HG02678 (cell line): ENCODE results near the gene DRD4.
"Not testable (repeated sequence)": the region's sequence is repeated elsewhere in the genome, so short reads cannot be mapped to it uniquely, and the experiment has no call there.

Source experiments
- ATAC-seq: cut with Tn5 transposase; IDR thresholded peaks from one replicate; pipeline ENCODE4 v1.9.1; 2021; ENCODE audit warnings: mild to moderate bottlenecking, moderate library complexity; ENCODE audit not compliant: unreplicated experiment

Gene DRD4

DNA sequence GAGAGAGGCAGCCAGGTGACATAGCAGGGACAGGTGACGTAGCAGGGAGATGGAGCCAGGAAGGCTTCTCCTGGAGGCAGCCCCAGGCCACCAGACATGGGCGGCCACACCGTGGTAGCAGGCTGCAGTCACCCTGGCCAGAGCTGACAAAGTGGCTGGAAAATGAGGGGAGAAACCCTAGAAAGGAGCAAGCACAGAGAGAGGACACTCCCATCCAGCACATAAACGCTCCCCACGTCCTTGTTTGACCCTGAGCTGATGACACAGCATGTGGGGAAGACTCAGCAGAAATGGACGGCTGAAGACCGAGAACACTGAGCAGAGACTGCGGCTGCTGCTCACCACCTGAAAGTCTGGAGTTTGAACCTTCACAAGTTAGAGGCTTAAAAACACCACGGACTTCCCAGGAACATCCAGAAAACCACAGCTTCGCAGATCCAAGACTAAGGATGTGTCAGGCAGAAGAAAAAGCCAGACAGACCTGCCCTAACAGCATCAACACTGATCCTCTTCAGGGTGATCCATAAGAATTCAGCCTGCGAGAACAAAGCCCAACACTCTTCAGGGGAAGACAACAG lies 28.7 kb downstream of the DRD4 start:
- ATAC-seq, result no peak

DNA sequence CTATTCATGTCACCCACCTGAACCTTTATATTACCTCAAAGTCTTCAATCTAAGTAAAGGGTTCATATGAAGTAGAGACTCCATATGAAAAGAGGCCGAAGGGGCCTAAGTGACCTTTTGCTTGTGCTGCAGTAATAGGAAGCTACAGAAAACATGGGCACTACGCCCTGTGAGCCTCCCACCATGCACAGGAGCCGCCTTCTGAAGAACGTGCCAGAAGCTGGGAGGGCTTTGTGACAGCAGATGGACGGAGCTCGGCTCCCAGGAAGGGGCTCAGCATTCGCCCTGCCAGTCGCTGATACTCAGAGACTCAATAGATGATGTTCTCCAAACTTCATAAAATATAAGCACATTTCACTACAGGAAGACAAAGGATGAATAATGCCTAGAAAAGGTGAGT lies 36.8 kb downstream of the DRD4 start:
- no peak for ATAC-seq

DNA sequence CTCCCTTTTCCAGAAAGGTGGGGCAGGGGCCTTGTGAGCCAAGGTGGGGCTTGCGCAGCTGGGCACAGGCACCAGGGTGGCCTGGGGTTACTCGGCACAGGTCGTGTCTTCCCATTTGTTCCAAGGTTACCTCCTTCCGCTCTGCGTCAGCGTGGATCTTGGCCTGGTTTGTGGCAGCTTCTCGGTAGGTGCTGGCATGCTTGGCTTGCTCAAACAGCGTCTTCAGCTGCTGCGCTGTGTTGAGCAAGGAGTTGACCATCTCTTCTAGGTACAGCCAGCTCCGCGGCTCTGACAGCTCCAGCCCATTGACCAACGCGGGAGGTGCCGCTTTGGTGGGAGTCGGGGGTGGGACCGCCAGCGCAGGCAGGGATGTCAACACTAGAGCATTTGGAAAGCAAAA lies 37.3 kb downstream of the DRD4 start:
- no peak for ATAC-seq

DNA sequence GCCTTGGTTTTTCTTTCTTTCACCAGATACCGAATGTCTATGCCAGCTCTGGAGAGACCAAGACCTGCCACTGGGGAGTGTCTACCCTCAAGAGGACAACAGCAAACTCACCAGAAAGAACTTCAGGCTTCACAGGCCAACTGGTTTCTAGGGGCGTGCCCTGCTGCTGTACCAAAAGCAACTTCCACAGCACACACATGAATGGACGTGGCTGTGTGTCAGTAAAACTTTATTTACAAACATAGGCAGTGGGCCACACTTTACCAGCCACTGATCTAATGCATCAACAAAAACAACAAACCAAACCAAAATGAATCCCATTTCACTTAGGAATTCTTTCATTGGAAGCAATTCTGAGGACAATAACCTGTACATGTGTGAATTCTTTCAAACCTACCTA lies 41.2 kb downstream of the DRD4 start:
- no peak for ATAC-seq

DNA sequence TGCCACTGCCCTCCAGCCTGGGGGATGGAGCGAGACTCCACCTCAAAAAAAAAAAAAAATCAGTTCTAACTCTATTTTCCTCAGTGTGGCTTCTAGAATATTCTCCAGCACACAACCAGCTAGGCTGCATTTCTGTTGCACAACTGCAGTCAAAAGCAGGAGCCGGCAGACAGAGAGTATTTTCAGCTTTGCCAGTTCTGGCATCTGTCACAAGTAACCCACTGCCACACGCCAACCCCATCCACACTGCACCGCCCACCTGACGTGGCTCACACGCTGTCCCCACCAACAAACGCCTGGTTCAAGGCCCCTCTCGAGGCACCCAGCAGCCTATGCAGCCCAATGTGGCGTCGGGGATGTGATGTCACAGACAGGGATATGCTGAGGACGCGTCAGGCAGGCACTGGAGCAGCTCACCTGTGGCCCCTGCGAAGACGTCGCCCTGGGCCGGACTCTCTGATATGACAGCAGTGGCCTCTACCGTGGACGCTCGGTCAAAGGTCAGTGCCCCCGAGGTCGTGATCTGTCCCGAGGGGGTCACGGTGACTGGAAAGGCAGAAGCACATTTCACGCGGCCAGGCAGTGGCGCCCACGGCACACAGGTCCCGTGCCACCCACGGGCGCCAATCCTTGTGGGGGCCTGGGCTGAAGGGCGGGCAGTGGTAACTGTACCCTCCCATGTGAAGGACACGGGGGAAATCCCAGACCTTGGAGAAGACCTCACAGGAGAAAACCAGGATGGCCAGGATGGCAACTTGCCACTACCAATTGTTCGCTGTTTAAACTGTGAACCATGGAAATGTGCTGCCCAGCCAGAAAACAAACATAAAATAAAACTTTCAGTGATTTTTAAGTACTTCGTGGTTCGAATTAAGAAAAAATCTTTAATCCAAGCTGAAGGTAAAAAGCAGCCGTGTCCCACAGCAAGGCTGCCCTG lies 42.5 kb downstream of the DRD4 start:
- no peak for ATAC-seq

DNA sequence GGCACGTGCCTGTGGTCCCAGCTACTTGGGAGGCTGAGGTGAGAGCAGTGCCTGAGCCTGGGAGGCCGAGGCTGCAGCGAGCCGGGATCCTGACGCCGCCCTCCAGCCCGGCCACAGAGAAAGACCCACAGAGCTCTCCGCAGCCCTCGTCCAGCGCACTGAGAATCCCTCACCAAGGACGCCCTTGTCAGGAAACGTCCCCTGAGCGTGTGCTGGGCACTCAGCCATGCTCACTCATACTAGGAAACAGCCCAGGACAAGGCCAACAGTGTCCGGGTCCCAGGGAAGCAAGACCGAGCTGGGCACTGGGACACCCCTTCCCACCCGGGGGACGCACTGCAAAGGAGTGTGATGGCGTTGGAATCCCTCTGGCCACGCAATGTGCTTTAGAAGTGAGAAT lies 43.4 kb downstream of the DRD4 start:
- ATAC-seq, result no peak

DNA sequence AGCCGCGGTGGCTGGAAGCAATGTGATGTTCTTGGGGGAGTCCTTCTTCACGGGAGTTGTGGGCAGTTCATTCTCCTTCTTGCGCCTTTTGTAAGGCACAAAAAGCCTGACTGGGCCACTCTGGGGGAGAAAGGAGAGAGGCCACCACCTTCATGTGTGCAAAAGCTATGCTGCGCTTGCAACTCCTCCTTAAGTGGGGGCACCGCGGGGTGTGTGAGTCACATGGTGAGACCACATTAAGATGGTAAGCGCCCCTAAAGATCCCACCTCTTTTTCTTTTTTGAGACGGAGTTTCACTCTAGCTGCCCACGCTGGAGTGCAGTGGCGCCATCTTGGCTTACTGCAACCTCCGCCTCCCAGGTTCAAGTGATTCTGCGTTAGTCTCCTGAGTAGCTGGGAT lies 43.9 kb downstream of the DRD4 start:
- ATAC-seq, result no peak

DNA sequence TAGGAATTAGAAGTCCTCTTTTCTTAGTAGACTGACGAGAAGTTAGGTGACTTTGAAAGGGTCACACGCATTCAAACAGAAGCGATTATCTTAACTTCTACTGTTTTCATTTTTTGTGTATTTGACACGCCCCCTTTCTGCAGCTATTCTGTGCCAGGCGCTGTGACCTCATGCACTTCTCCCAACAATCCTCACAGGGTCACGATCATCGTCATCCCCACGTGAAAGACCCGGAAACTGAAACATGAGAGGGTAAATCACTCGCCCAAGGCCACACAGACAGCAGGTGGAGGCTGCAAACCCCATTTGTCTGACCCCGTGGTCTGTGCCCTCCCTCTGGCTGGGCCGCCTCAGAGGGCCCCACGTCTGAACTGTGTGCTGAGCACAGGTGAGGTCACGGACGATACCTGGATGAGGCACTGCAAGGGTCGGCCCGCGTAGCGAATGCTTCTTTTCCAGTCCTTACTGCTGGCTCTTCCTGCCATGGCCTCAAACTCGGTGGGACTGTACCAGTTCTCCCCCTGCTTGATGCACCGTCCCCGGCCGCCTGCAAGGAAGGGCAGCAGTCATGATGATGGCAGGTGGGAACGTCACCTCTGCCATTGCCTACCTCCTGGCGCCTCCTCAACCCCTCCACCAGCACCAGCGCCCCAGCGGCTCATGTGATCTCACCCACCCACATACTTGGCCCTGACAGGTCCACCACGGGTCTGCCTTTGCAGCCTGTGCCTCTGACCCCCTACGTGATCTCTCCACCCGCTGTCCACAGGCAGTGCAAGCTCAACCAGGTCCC lies 49.6 kb downstream of the DRD4 start:
- no peak for ATAC-seq

DNA sequence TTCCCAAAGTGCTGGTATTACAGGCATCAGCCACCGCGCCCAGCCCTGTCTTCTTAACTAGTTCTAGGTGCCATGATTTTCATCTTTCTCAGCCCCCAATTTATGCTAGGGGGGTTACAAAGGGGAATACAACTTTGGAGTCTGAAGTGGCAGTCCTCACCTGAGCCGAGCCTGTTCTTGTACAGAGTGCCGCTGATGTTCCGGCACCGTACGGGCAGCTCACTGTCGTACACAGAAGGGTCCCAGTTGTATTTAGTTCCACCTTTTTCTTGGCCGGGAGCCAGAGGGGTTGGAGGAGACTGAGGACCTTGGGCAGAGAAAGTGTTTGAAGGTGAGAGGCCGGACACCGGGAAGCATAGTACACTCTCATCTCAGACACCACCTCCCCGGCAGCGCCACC lies 50.7 kb downstream of the DRD4 start:
- no peak for ATAC-seq

DNA sequence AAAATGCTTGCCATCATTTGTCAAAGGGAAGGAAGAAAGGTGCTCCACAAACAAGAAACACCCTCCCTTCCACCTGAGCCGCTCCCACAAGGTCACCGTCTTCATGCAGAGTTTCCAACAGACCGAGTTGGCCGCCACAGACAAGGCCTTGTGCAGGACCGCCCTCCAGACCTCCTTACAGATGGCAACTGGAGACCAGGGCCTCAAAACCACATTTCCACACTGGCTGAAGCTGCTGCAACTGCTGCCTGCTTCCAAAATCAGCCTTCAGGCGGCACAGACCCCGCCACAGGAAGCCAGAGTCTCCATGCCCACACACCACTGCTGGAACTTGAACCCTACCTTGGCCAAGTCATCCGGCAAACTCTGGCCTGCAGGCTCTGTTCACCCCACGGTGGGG lies 51.6 kb downstream of the DRD4 start:
- no peak for ATAC-seq

DNA sequence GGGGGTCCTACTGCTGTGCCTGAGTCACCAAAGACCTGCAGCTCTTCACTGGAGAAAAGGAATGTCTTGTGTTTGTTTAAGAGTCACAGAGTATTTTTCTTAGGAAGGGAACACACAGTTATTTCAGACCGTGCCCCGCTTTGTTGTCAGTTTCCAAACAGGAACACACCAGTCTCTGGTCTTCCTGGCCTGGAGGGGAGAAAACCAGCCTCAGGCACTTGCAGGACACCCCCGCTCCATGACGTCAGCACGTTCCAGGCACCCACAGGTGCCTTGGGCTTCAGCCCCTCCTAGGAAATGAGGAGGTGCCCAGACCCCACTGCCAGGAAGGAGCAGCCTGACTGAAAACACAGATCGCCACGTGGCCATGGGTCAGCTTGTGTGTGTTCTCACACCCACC lies 52.6 kb downstream of the DRD4 start:
- ATAC-seq, result no peak

DNA sequence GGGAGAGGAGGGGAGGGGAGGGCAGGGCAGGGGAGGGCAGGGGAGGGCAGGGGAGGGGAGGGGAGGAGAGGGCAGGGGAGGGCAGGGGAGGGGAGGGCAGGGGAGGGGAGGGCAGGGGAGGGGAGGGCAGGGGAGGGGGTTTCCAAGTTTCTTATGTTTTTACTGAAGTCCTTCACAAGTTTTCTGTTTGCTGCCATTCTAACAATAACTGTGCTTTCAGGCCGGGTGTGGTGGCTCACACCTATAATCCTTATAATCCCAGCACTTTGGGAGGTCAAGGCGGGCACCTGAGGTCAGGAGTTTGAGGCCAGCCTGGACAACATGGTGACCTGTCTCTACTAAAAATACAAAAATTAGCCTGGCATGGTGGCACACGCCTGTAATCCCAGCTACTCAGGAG lies 53.2 kb downstream of the DRD4 start:
- ATAC-seq, result not testable (repeated sequence)
